ENCODE data around the gene SMARCD3. TPM values are rescaled to one million over a fixed set of nuclear protein-coding genes. Genes with fewer than 3 reads are reported as not detected.

Gene SMARCD3
- total RNA-seq, 1 experiment from 2014 or later, result 30.3 TPM

DNA sequence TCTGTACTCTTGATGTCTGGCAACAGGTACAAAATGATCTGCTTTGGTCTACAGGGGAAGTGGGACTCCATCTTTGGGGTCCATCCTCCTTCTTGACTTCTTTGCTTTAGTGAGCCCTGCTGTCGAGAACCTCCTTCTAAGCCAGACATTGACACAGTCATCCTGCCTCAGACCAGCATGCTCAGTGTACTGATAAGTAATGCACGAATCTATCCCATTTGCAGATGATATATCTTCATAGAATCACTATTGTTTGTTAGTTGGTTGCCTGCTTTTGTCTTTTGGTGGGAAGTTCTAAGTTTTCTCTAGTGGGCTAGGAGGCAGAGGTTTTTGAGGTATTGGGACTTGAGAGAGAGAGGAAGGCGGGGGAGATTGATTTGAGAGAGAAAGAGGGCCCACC is 47.1 kb downstream of the SMARCD3 start:
- intact Hi-C loops (cut with micrococcal nuclease), result no loop called here
- no peaks in the 10 kb centered on the region for H3K79me2 ChIP-seq (ENCODE audit: insufficient read depth, low read length)
- H2AFZ ChIP-seq (ENCODE audit: low read depth, low read length, poor library complexity, severe bottlenecking), result no peak overlapping the region
- no peak overlapping the region for H3K9ac ChIP-seq (ENCODE audit: low read length)
- ATAC-seq, result no peak
- TF ChIP-seq REST (IDR thresholded peaks at IDR 0.05; ENCODE audit: low read depth) (no peak), EGR1 (IDR thresholded peaks at IDR 0.05; ENCODE audit: low read depth) (no peak), SIN3A (IDR thresholded peaks at IDR 0.05; ENCODE audit: low read depth) (no peak), CEBPB (IDR thresholded peaks at IDR 0.05; ENCODE audit: low read depth) (no peak), EZH2phosphoT487 (IDR thresholded peaks at IDR 0.05; ENCODE audit: borderline replicate concordance) (no peak), CBX3 (IDR thresholded peaks at IDR 0.05; ENCODE audit: low read depth) (no peak), CTCF (IDR thresholded peaks at IDR 0.05 in 2 of 3, conservative IDR thresholded peaks at IDR 0.05 in 1 of 3; ENCODE audit: borderline replicate concordance in 1 of 3, insufficient read depth in 1 of 3, low read depth in 2 of 3, low read length in 2 of 3) (no peak), POLR2AphosphoS5 (IDR thresholded peaks at IDR 0.05; ENCODE audit: low read depth, low read length) (no peak), RAD21 (IDR thresholded peaks at IDR 0.05; ENCODE audit: low read depth) (no peak), JUND (IDR thresholded peaks at IDR 0.05) (no peak), YY1 (IDR thresholded peaks at IDR 0.05; ENCODE audit: extremely low read depth, insufficient replicate concordance, low read depth, low read length) (no peak), ATF3 (IDR thresholded peaks at IDR 0.05) (no peak), SRF (IDR thresholded peaks at IDR 0.05; ENCODE audit: low read depth) (no peak), TCF7L2 (IDR thresholded peaks at IDR 0.05; ENCODE audit: borderline replicate concordance, extremely low read depth, insufficient read depth, insufficient read length) (no peak), SP1 (IDR thresholded peaks at IDR 0.05; ENCODE audit: low read depth) (no peak), ZFX (IDR thresholded peaks at IDR 0.05) (no peak)
- TF ChIP-seq, protein P1, sequence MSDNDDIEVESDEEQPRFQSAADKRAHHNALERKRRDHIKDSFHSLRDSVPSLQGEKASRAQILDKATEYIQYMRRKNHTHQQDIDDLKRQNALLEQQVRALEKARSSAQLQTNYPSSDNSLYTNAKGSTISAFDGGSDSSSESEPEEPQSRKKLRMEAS (IDR thresholded peaks at IDR 0.05), result no peak
- TF ChIP-seq, protein P2, sequence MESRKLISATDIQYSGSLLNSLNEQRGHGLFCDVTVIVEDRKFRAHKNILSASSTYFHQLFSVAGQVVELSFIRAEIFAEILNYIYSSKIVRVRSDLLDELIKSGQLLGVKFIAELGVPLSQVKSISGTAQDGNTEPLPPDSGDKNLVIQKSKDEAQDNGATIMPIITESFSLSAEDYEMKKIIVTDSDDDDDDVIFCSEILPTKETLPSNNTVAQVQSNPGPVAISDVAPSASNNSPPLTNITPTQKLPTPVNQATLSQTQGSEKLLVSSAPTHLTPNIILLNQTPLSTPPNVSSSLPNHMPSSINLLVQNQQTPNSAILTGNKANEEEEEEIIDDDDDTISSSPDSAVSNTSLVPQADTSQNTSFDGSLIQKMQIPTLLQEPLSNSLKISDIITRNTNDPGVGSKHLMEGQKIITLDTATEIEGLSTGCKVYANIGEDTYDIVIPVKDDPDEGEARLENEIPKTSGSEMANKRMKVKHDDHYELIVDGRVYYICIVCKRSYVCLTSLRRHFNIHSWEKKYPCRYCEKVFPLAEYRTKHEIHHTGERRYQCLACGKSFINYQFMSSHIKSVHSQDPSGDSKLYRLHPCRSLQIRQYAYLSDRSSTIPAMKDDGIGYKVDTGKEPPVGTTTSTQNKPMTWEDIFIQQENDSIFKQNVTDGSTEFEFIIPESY (IDR thresholded peaks at IDR 0.05; ENCODE audit: extremely low read depth, insufficient replicate concordance, low read length), result no peak
- no peak overlapping the region for H3K4me3 ChIP-seq (replicated peaks in 1 of 2; ENCODE audit: low read depth in 1 of 2, low read length in 2 of 2)
- no peaks in the 10 kb centered on the region for H3K36me3 ChIP-seq (ENCODE audit: control insufficient read depth in 1 of 2, insufficient read depth in 2 of 2, low read length in 2 of 2)
- H3K9me2 ChIP-seq (ENCODE audit: insufficient read depth), result no peaks in the 10 kb centered on the region
- no peak overlapping the region for H3K4me2 ChIP-seq (ENCODE audit: low read length)
- H3K27ac ChIP-seq (ENCODE audit: low read depth, low read length), result no peak overlapping the region
- CTCF ChIA-PET, result no interaction called here
- no peaks in the 10 kb centered on the region for H4K20me1 ChIP-seq (ENCODE audit: insufficient read depth)
- no peak for DNase-seq (ENCODE audit: low read depth, low spot score)
- RAD21 ChIA-PET (ENCODE audit: low non-redundant PET in 1 of 2, low total read pairs in 2 of 2, uncharacterized antibody in 2 of 2, unreplicated experiment in 2 of 2), result no interaction called here
- H3K27me3 ChIP-seq (ENCODE audit: insufficient read depth, low read length), result peaks cover 6% of the 10 kb centered on the region; the same call in 1 of the 2 replicates
- no TSS peak for BruUV-seq (replicated peaks)
- POLR2A ChIA-PET, result no interaction called here
- no peaks in the 10 kb centered on the region for H3K4me1 ChIP-seq (ENCODE audit: control insufficient read depth in 1 of 2, insufficient read depth in 2 of 2, low read length in 2 of 2)
- no peaks in the 10 kb centered on the region for H3K9me3 ChIP-seq (ENCODE audit: control insufficient read depth in 1 of 2, insufficient read depth in 1 of 2, low read depth in 1 of 2, low read length in 2 of 2)
